Activated naive CD8-positive, alpha-beta T cell treated with anti-CD3 and anti-CD28 coated beads for 36 hours (primary cell): ENCODE results near the gene HAGH. TPM values are rescaled to one million over a fixed set of nuclear protein-coding genes. Genes with fewer than 3 reads are reported as not detected.
A peak's percentile ranks its signal among the peaks of the same experiment; 100 is the strongest.

Source experiments
- DNase-seq: peaks from one replicate; pipeline ENCODE4 v3.0.0; 2021
- H3K27ac Mint-ChIP-seq: one replicate; pipeline ENCODE4 v1.8.0; 2022; ENCODE audit warnings: mild to moderate bottlenecking, moderate library complexity, mixed read lengths
- H3K27me3 Mint-ChIP-seq: one replicate; pipeline ENCODE4 v1.8.0; 2022; ENCODE audit warnings: mild to moderate bottlenecking, mixed read lengths
- H3K36me3 Mint-ChIP-seq: one replicate; pipeline ENCODE4 v1.8.0; 2021; ENCODE audit warnings: mild to moderate bottlenecking, mixed read lengths
- H3K4me1 Mint-ChIP-seq: one replicate; pipeline ENCODE4 v1.8.0; 2021; ENCODE audit warnings: mixed read lengths
- H3K4me3 Mint-ChIP-seq: one replicate; pipeline ENCODE4 v1.8.0; 2022; ENCODE audit warnings: mild to moderate bottlenecking, moderate library complexity, mixed read lengths
- H3K9me3 Mint-ChIP-seq: one replicate; pipeline ENCODE4 v1.8.0; 2022; ENCODE audit warnings: mixed read lengths
- total RNA-seq, 2 experiments: library from RNA; stranded (reverse); gene quantifications; one replicate each; pipeline ENCODE4 v1.2.3, GENCODE V29; 2021

The HAGH gene
- total RNA-seq, 2 experiments from 2014 or later: 22.6 to 23.9 TPM

- Mint-ChIP-seq H3K4me3 (no peak overlapping the region), H3K36me3 (peaks cover 10% of the 10 kb centered on the region), H3K27me3 (no peaks in the 10 kb centered on the region), H3K4me1 (peaks cover 7% of the 10 kb centered on the region), H3K27ac (no peak overlapping the region), H3K9me3 (no peaks in the 10 kb centered on the region)
- DNase-seq: no peak
Measured at GRCh38 chr16:1788095-1788707, 38.4 kb downstream of the HAGH start.

GRCh38 chr16:1787322-1788094 lies 39.1 kb downstream of the HAGH start:
- Mint-ChIP-seq H3K4me3 (no peak overlapping the region), H3K27me3 (no peaks in the 10 kb centered on the region), H3K4me1 (peaks cover 7% of the 10 kb centered on the region), H3K9me3 (no peaks in the 10 kb centered on the region), H3K36me3 (peaks cover 10% of the 10 kb centered on the region), H3K27ac (no peak overlapping the region)
- no peak for DNase-seq

GRCh38 chr16:1787056-1787321 lies 39.6 kb downstream of the HAGH start:
- no peaks in the 10 kb centered on the region for H3K9me3 Mint-ChIP-seq
- no peak overlapping the region for H3K27ac Mint-ChIP-seq
- H3K27me3 Mint-ChIP-seq: no peaks in the 10 kb centered on the region
- no peak overlapping the region for H3K4me3 Mint-ChIP-seq
- DNase-seq: no peak
- H3K36me3 Mint-ChIP-seq: peaks cover 10% of the 10 kb centered on the region
- H3K4me1 Mint-ChIP-seq: peaks cover 7% of the 10 kb centered on the region

GRCh38 chr16:1786242-1787055 lies 40.2 kb downstream of the HAGH start:
- Mint-ChIP-seq H3K27ac (no peak overlapping the region), H3K27me3 (no peaks in the 10 kb centered on the region), H3K4me1 (peaks cover 10% of the 10 kb centered on the region), H3K36me3 (peaks cover 10% of the 10 kb centered on the region), H3K9me3 (no peaks in the 10 kb centered on the region), H3K4me3 (peak overlapping the region; percentile 32)
- DNase-seq: no peak

GRCh38 chr16:1785846-1786170 lies 40.8 kb downstream of the HAGH start:
- Mint-ChIP-seq H3K27me3 (no peaks in the 10 kb centered on the region), H3K4me3 (no peak overlapping the region), H3K9me3 (no peaks in the 10 kb centered on the region)

GRCh38 chr16:1784977-1785845 lies 41.4 kb downstream of the HAGH start:
- Mint-ChIP-seq H3K27me3 (no peaks in the 10 kb centered on the region), H3K9me3 (no peaks in the 10 kb centered on the region), H3K27ac (no peak overlapping the region), H3K4me3 (no peak overlapping the region), H3K36me3 (peaks cover 10% of the 10 kb centered on the region), H3K4me1 (peaks cover 12% of the 10 kb centered on the region)
- no peak for DNase-seq

More at GRCh38 chr16:1785846-1786170, 40.8 kb downstream of the HAGH start:
- peaks cover 10% of the 10 kb centered on the region for H3K36me3 Mint-ChIP-seq
- DNase-seq: no peak
- H3K4me1 Mint-ChIP-seq: peaks cover 12% of the 10 kb centered on the region
- no peak overlapping the region for H3K27ac Mint-ChIP-seq

- H3K36me3 Mint-ChIP-seq: peaks cover 8% of the 10 kb centered on the region
- H3K9me3 Mint-ChIP-seq: no peaks in the 10 kb centered on the region
- H3K27me3 Mint-ChIP-seq: no peaks in the 10 kb centered on the region
- DNase-seq: peak; percentile 99
- H3K4me1 Mint-ChIP-seq: peaks cover 12% of the 10 kb centered on the region
- peak within 1 kb of the TSS; percentile 90 for H3K4me3 Mint-ChIP-seq
- peak within 1 kb of the TSS; percentile 86 for H3K27ac Mint-ChIP-seq
Measured at GRCh38 chr16:1782408-1783264, 44.0 kb downstream of the HAGH start, which contains the start of the genes NUBP2 and SPSB3. NUBP2 (plus strand) TSS chr16:1782960; CDS start chr16:1783021, 61 bp downstream. SPSB3 (minus strand) TSS chr16:1782571; CDS start chr16:1781483, 1,088 bp downstream.

GRCh38 chr16:1781758-1782407 lies 44.7 kb downstream of the HAGH start:
- peak overlapping the region; percentile 70 for H3K27ac Mint-ChIP-seq
- H3K27me3 Mint-ChIP-seq: no peaks in the 10 kb centered on the region
- H3K9me3 Mint-ChIP-seq: no peaks in the 10 kb centered on the region
- peaks cover 12% of the 10 kb centered on the region for H3K4me1 Mint-ChIP-seq
- DNase-seq: peak; percentile 48
- H3K4me3 Mint-ChIP-seq: peak overlapping the region; percentile 82
- peaks cover 8% of the 10 kb centered on the region for H3K36me3 Mint-ChIP-seq

GRCh38 chr16:1781254-1781653 lies 45.4 kb downstream of the HAGH start:
- DNase-seq: no peak
- Mint-ChIP-seq H3K4me3 (peak overlapping the region; percentile 82), H3K36me3 (peaks cover 8% of the 10 kb centered on the region)

GRCh38 chr16:1780677-1781072 lies 46.0 kb downstream of the HAGH start:
- no peaks in the 10 kb centered on the region for H3K9me3 Mint-ChIP-seq
- no peak overlapping the region for H3K27ac Mint-ChIP-seq
- H3K27me3 Mint-ChIP-seq: no peaks in the 10 kb centered on the region
- peak overlapping the region; percentile 82 for H3K4me3 Mint-ChIP-seq
- peaks cover 11% of the 10 kb centered on the region for H3K4me1 Mint-ChIP-seq
- H3K36me3 Mint-ChIP-seq: peaks cover 8% of the 10 kb centered on the region
- no peak for DNase-seq

More at GRCh38 chr16:1781254-1781653, 45.4 kb downstream of the HAGH start:
- Mint-ChIP-seq H3K9me3 (no peaks in the 10 kb centered on the region), H3K27me3 (no peaks in the 10 kb centered on the region), H3K27ac (peak overlapping the region; percentile 25), H3K4me1 (peaks cover 12% of the 10 kb centered on the region)

- Mint-ChIP-seq H3K4me3 (peak overlapping the region; percentile 14), H3K9me3 (no peaks in the 10 kb centered on the region), H3K4me1 (peaks cover 8% of the 10 kb centered on the region), H3K36me3 (peaks cover 8% of the 10 kb centered on the region), H3K27me3 (no peaks in the 10 kb centered on the region), H3K27ac (peak overlapping the region; percentile 72)
- no peak for DNase-seq
Measured at GRCh38 chr16:1779741-1780676, 46.6 kb downstream of the HAGH start.

GRCh38 chr16:1779234-1779701 lies 47.4 kb downstream of the HAGH start:
- peaks cover 7% of the 10 kb centered on the region for H3K4me1 Mint-ChIP-seq
- no peak overlapping the region for H3K4me3 Mint-ChIP-seq
- no peak overlapping the region for H3K27ac Mint-ChIP-seq

More at GRCh38 chr16:1779234-1779701, 47.4 kb downstream of the HAGH start:
- peaks cover 8% of the 10 kb centered on the region for H3K36me3 Mint-ChIP-seq
- no peaks in the 10 kb centered on the region for H3K9me3 Mint-ChIP-seq
- no peak for DNase-seq
- no peaks in the 10 kb centered on the region for H3K27me3 Mint-ChIP-seq
